Left ventricle myocardium inferior (tissue), 1 donor: ENCODE results near the gene PADI3. TPM values are rescaled to one million over a fixed set of nuclear protein-coding genes. Genes with fewer than 3 reads are reported as not detected.

Experiments
- DNase-seq: peaks from one replicate; pipeline ENCODE4 v3.0.0-alpha.2; 2020
- H3K27ac ChIP-seq: fragments of 200-600 bp; replicated peaks from 2 replicates; pipeline ENCODE4 v1.8.0; 2021
- H3K27me3 ChIP-seq: fragments of 200-600 bp; 2 replicates; pipeline ENCODE4 v1.8.0; 2021; ENCODE audit warnings: low read depth
- H3K36me3 ChIP-seq: fragments of 200-600 bp; 2 replicates; pipeline ENCODE4 v1.8.0; 2021
- H3K4me1 ChIP-seq: fragments of 200-600 bp; 2 replicates; pipeline ENCODE4 v1.8.0; 2021
- H3K4me3 ChIP-seq: fragments of 200-600 bp; 2 replicates; pipeline ENCODE4 v1.8.0; 2021; ENCODE audit warnings: mild to moderate bottlenecking, moderate library complexity
- H3K9me3 ChIP-seq: fragments of 200-600 bp; replicated peaks from 2 replicates; pipeline ENCODE4 v1.8.0; 2021
- CTCF ChIP-seq: fragments of 200-600 bp; IDR thresholded peaks from 2 replicates; pipeline ENCODE4 v1.8.0; 2021; ENCODE audit warnings: antibody characterized with exemption, mild to moderate bottlenecking, borderline replicate concordance
- intact Hi-C: fragments of 100-400 bp; cut with micrococcal nuclease; formaldehyde crosslinking; loops from one replicate; pipeline ENCODE4 v1.11.0; 2022
- total RNA-seq: library from RNA; stranded (reverse); fragmentation: NEBNext Ultra II Directional; extraction: Animal tissue kit (Norgen Biotek cat#: 25700); gene quantifications from one replicate; pipeline ENCODE4 v1.2.1, GENCODE V29; 2021
- donor health status: DM: no; HTN: yes; CAD: no; lungs with severe emphysema.

The PADI3 gene
- total RNA-seq, 1 donor from 2014 or later = not detected

DNA sequence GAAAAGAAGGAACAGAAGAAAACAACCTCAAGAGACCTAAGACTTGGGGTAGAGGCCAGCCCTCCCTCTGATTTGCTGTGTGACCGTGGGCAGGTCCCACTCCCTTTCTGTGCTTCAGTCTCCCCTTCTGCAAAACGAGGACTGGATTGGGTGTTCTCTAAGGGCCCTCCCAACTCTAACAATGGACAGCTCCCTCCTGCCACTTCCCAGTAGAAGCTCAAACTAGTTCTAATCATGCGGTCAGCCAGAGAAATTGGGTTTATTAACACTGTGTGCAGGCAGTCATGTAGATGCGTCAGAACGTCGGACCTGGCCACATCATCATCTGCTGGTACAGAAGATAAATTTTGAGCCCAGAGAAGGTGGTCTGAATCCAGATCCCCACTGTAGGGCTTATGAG lies 57.5 kb downstream of the PADI3 start:
- no peak for TF ChIP-seq CTCF
- no peak overlapping the region for H3K4me3 ChIP-seq
- no peak for DNase-seq
- intact Hi-C loops = no loop called here
- peaks cover 18% of the 10 kb centered on the region for H3K9me3 ChIP-seq
- H3K4me1 ChIP-seq = no peaks in the 10 kb centered on the region
- no peaks in the 10 kb centered on the region for H3K36me3 ChIP-seq
- H3K27ac ChIP-seq = no peak overlapping the region
- H3K27me3 ChIP-seq = peaks cover 66% of the 10 kb centered on the region

DNA sequence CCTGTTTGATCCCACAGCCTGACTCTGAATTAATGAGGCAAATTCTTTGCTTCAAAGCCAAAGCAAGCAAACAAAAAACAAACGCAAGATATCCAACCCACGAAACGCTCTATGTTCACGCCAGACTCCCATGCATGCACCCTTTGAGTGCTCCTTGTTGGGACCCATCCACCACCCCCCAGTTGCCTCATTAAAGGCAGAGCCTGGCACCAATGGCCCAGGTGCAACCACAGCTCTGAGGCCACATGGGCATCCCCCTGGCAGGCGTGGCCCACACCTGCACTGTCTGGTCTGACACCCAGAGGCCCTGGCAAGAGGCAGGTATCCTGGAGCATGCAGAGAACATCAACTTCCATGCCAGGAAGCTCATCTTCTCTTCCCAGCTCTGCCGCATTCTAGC lies 58.0 kb downstream of the PADI3 start:
- intact Hi-C loops = no loop called here
- Histone ChIP-seq H3K27me3 (peaks cover 71% of the 10 kb centered on the region), H3K4me3 (no peak overlapping the region), H3K9me3 (peaks cover 13% of the 10 kb centered on the region), H3K4me1 (no peaks in the 10 kb centered on the region), H3K36me3 (no peaks in the 10 kb centered on the region), H3K27ac (no peak overlapping the region)
- no peak for DNase-seq
- TF ChIP-seq CTCF = no peak

- no peak overlapping the region for H3K27ac ChIP-seq
- no peak for DNase-seq
- H3K4me1 ChIP-seq = no peaks in the 10 kb centered on the region
- no peak overlapping the region for H3K4me3 ChIP-seq
- intact Hi-C loops = no loop called here
- no peaks in the 10 kb centered on the region for H3K36me3 ChIP-seq
- H3K27me3 ChIP-seq = peaks cover 75% of the 10 kb centered on the region
- no peak for TF ChIP-seq CTCF
- H3K9me3 ChIP-seq = peaks cover 9% of the 10 kb centered on the region
These were observed 58.4 kb downstream of the PADI3 start for GRCh38 chr1:17307329-17307728.

DNA sequence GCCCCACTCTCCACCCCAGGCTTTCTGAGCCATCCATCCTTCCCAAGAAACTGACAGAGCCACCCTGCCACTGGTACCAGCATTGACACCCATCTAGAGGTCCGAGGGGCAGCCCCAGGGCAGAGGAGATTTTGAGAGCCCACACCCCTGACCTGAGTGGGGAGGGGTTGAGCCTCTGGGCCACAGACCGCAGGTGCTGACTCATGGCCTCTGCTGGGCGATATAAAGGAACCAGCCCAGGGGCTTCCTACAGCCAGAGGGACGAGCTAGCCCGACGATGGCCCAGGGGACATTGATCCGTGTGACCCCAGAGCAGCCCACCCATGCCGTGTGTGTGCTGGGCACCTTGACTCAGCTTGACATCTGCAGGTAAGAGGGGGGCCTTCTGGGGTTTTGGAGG lies 59.0 kb downstream of the PADI3 start, which contains the start of gene PADI4:
Gene PADI4 (plus strand): TSS at position 252 of the 400 bp plus-strand sequence. CDS start 26 bp downstream, at position 278.
- no peak for TF ChIP-seq CTCF
- Histone ChIP-seq H3K27me3 (peaks cover 82% of the 10 kb centered on the region), H3K4me3 (no peak within 1 kb of the TSS), H3K9me3 (peaks cover 3% of the 10 kb centered on the region), H3K27ac (no peak within 1 kb of the TSS), H3K36me3 (no peaks in the 10 kb centered on the region), H3K4me1 (no peaks in the 10 kb centered on the region)
- no peak for DNase-seq
- intact Hi-C loops = no loop called here

DNA sequence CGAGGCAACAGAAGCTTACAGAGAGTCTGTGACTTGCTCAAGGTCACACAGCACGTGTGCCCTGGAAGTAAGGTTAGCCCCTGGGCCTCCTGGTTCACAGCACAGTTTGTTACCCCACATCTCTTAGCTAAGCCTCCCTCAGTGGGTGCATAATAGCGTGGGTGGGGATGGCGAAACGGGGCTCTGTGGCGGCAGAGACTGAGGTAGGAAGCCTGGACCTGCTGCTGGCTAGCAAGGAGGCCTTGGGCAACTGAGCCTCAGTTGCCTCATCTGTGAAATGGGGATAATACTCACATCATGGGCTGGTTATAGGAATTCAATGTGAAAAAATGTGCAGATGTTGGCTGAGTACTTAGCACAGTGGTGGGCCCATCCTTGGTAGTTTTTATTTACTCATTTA lies 59.7 kb downstream of the PADI3 start:
- no peak for TF ChIP-seq CTCF
- Histone ChIP-seq H3K4me1 (no peaks in the 10 kb centered on the region), H3K36me3 (no peaks in the 10 kb centered on the region), H3K27me3 (peaks cover 88% of the 10 kb centered on the region), H3K27ac (no peak overlapping the region), H3K9me3 (no peaks in the 10 kb centered on the region), H3K4me3 (no peak overlapping the region)
- intact Hi-C loops = no loop called here
- DNase-seq = no peak
